ENCODE results near the gene TIRAP. TPM values are rescaled to one million over a fixed set of nuclear protein-coding genes. Genes with fewer than 3 reads are reported as not detected.

TIRAP gene
- total RNA-seq, 1 donor from 2014 or later: 10.6 TPM

- TF ChIP-seq, protein P1, sequence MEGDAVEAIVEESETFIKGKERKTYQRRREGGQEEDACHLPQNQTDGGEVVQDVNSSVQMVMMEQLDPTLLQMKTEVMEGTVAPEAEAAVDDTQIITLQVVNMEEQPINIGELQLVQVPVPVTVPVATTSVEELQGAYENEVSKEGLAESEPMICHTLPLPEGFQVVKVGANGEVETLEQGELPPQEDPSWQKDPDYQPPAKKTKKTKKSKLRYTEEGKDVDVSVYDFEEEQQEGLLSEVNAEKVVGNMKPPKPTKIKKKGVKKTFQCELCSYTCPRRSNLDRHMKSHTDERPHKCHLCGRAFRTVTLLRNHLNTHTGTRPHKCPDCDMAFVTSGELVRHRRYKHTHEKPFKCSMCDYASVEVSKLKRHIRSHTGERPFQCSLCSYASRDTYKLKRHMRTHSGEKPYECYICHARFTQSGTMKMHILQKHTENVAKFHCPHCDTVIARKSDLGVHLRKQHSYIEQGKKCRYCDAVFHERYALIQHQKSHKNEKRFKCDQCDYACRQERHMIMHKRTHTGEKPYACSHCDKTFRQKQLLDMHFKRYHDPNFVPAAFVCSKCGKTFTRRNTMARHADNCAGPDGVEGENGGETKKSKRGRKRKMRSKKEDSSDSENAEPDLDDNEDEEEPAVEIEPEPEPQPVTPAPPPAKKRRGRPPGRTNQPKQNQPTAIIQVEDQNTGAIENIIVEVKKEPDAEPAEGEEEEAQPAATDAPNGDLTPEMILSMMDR (IDR thresholded peaks at IDR 0.05): no peak
- Mint-ChIP-seq H3K9me3 (ENCODE audit: unreplicated experiment) (no peaks in the 10 kb centered on the region), H3K27me3 (ENCODE audit: unreplicated experiment) (no peaks in the 10 kb centered on the region), H3K27ac (ENCODE audit: unreplicated experiment) (peak overlapping the region; percentile 4), H3K36me3 (ENCODE audit: unreplicated experiment) (peaks cover 5% of the 10 kb centered on the region), H3K4me1 (ENCODE audit: unreplicated experiment) (peaks cover 37% of the 10 kb centered on the region), H3K4me3 (ENCODE audit: unreplicated experiment) (no peak overlapping the region)
- DNase-seq (ENCODE audit: extremely low spot score, unreplicated experiment): no peak
Measured at GRCh38 chr11:126334659-126335462, 52.0 kb downstream of the TIRAP start.

DNA sequence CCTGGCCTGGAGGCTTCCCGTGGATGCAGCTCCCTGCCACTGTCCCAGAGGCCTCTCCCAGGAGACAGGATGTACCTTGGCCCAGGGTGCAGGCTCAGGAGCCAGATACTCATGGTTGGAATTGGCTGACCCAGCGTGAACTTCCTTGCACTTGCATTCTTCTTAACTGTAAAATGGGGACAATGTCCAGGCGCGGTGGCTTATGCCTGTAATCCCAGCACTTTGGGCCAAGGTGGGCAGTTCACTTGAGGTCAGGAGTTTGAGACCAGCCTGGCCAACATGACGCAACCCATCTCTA is 52.5 kb downstream of the TIRAP start:
- TF ChIP-seq, protein P1 (IDR thresholded peaks at IDR 0.05): no peak
- Mint-ChIP-seq H3K27ac (ENCODE audit: unreplicated experiment) (no peak overlapping the region), H3K4me3 (ENCODE audit: unreplicated experiment) (no peak overlapping the region), H3K36me3 (ENCODE audit: unreplicated experiment) (peaks cover 5% of the 10 kb centered on the region), H3K27me3 (ENCODE audit: unreplicated experiment) (no peaks in the 10 kb centered on the region), H3K9me3 (ENCODE audit: unreplicated experiment) (no peaks in the 10 kb centered on the region), H3K4me1 (ENCODE audit: unreplicated experiment) (peaks cover 42% of the 10 kb centered on the region)
- DNase-seq (ENCODE audit: extremely low spot score, unreplicated experiment): no peak

GRCh38 chr11:126336138-126336541 is 53.2 kb downstream of the TIRAP start:
- Mint-ChIP-seq H3K27me3 (ENCODE audit: unreplicated experiment) (no peaks in the 10 kb centered on the region), H3K36me3 (ENCODE audit: unreplicated experiment) (peaks cover 5% of the 10 kb centered on the region), H3K4me3 (ENCODE audit: unreplicated experiment) (no peak overlapping the region), H3K4me1 (ENCODE audit: unreplicated experiment) (peaks cover 48% of the 10 kb centered on the region), H3K27ac (ENCODE audit: unreplicated experiment) (no peak overlapping the region), H3K9me3 (ENCODE audit: unreplicated experiment) (no peaks in the 10 kb centered on the region)
- TF ChIP-seq, protein P1 (IDR thresholded peaks at IDR 0.05): no peak
- DNase-seq (ENCODE audit: extremely low spot score, unreplicated experiment): no peak

DNA sequence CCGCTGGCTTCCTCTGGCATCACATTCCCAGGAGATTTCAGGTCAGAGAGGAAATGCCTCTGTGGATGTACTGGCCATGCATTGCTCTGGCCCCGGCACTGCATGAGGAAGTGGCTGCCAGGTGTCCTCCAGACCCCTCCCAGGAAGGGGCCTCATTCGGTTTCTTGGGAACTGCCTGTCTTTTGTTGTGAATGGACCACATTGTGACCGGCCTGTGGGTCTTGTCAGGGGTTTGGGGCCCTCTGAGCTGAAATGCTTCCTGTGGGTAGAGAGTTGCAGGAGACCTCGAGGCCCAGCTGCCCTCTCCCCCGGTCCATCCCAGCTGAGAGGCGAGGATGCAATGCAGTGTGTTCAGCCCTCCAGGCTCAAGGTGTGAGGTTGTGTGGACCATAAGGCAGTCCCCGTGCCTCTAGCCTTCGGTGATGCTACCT is 53.8 kb downstream of the TIRAP start:
- no peaks in the 10 kb centered on the region for H3K27me3 Mint-ChIP-seq (ENCODE audit: unreplicated experiment)

GRCh38 chr11:126337126-126337473 is 54.2 kb downstream of the TIRAP start:
- H3K27ac Mint-ChIP-seq (ENCODE audit: unreplicated experiment): no peak overlapping the region
- H3K36me3 Mint-ChIP-seq (ENCODE audit: unreplicated experiment): peaks cover 5% of the 10 kb centered on the region
- H3K4me3 Mint-ChIP-seq (ENCODE audit: unreplicated experiment): no peak overlapping the region
- no peaks in the 10 kb centered on the region for H3K27me3 Mint-ChIP-seq (ENCODE audit: unreplicated experiment)
- TF ChIP-seq, protein P1 (IDR thresholded peaks at IDR 0.05): no peak
- no peak for DNase-seq (ENCODE audit: extremely low spot score, unreplicated experiment)
- no peaks in the 10 kb centered on the region for H3K9me3 Mint-ChIP-seq (ENCODE audit: unreplicated experiment)
- H3K4me1 Mint-ChIP-seq (ENCODE audit: unreplicated experiment): peaks cover 55% of the 10 kb centered on the region

More for the DNA sequence above, 53.8 kb downstream of the TIRAP start:
- H3K4me1 Mint-ChIP-seq (ENCODE audit: unreplicated experiment): peaks cover 53% of the 10 kb centered on the region
- H3K36me3 Mint-ChIP-seq (ENCODE audit: unreplicated experiment): peaks cover 5% of the 10 kb centered on the region
- DNase-seq (ENCODE audit: extremely low spot score, unreplicated experiment): no peak
- TF ChIP-seq, protein P1 (IDR thresholded peaks at IDR 0.05): no peak
- H3K9me3 Mint-ChIP-seq (ENCODE audit: unreplicated experiment): no peaks in the 10 kb centered on the region
- no peak overlapping the region for H3K4me3 Mint-ChIP-seq (ENCODE audit: unreplicated experiment)
- H3K27ac Mint-ChIP-seq (ENCODE audit: unreplicated experiment): no peak overlapping the region

Data from osteocyte (in vitro differentiated cells).